GM18505 (cell line): ENCODE measurements around the gene KRT13.

Experiments
- ATAC-seq: cut with Tn5 transposase; IDR thresholded peaks from one replicate; pipeline ENCODE4 v1.9.1; 2021; ENCODE audit not compliant: unreplicated experiment
- POLR2A ChIP-seq: IDR thresholded peaks from 4 replicates; pipeline ENCODE4 v1.6.1; 2011; ENCODE audit warnings: borderline replicate concordance; ENCODE audit not compliant: insufficient read depth, insufficient read length; ENCODE audit errors: extremely low read depth

Gene KRT13

GRCh38 chr17:41468346-41468745 is 37.1 kb downstream of the KRT13 start:
- no peak for TF ChIP-seq POLR2A
- no peak for ATAC-seq

GRCh38 chr17:41467561-41467960 is 37.9 kb downstream of the KRT13 start:
- no peak for TF ChIP-seq POLR2A
- no peak for ATAC-seq

- ATAC-seq = no peak
- TF ChIP-seq POLR2A = no peak
These were observed 38.4 kb downstream of the KRT13 start, which contains the start of gene KRT32 for GRCh38 chr17:41466988-41467387. Gene KRT32, minus strand, starts transcription at chr17:41467386. Its CDS starts 61 bp downstream, at chr17:41467325.

- no peak for TF ChIP-seq POLR2A
- ATAC-seq = no peak
These were observed 40.7 kb downstream of the KRT13 start for GRCh38 chr17:41464682-41465081.

- ATAC-seq = no peak
- no peak for TF ChIP-seq POLR2A
These were observed 41.2 kb downstream of the KRT13 start for GRCh38 chr17:41464173-41464572.

GRCh38 chr17:41463746-41464145 is 41.7 kb downstream of the KRT13 start:
- no peak for ATAC-seq
- TF ChIP-seq POLR2A = no peak

GRCh38 chr17:41462705-41463104 is 42.7 kb downstream of the KRT13 start:
- TF ChIP-seq POLR2A = no peak

GRCh38 chr17:41457676-41458075 is 47.7 kb downstream of the KRT13 start:
- TF ChIP-seq POLR2A = no peak
- ATAC-seq = no peak

More at GRCh38 chr17:41462705-41463104, 42.7 kb downstream of the KRT13 start:
- no peak for ATAC-seq

GRCh38 chr17:41456204-41456603 is 49.2 kb downstream of the KRT13 start:
- no peak for TF ChIP-seq POLR2A
- no peak for ATAC-seq

- ATAC-seq = no peak
- no peak for TF ChIP-seq POLR2A
These were observed 50.2 kb downstream of the KRT13 start for GRCh38 chr17:41455236-41455635.

GRCh38 chr17:41453066-41453465 is 52.3 kb downstream of the KRT13 start:
- no peak for ATAC-seq
- no peak for TF ChIP-seq POLR2A

GRCh38 chr17:41452281-41452680 is 53.1 kb downstream of the KRT13 start:
- no peak for ATAC-seq

GRCh38 chr17:41451154-41451728 is 54.2 kb downstream of the KRT13 start:
- no peak for TF ChIP-seq POLR2A
- no peak for ATAC-seq

More at GRCh38 chr17:41452281-41452680, 53.1 kb downstream of the KRT13 start:
- no peak for TF ChIP-seq POLR2A
